Measurements from ENCODE around the gene PCSK4. TPM values are rescaled to one million over a fixed set of nuclear protein-coding genes. Genes with fewer than 3 reads are reported as not detected.

PCSK4 gene
- total RNA-seq, 1 experiment from 2014 or later = 9.1 TPM

- Mint-ChIP-seq H3K4me3 (no peak overlapping the region), H3K27me3 (ENCODE audit: low read depth) (no peaks in the 10 kb centered on the region; the same call in 1 of the 2 replicates), H3K27ac (no peak overlapping the region), H3K4me1 (peaks cover 0 to under 1% of the 10 kb centered on the region in 2 experiments; a peak in 2 of 4 replicates), H3K36me3 (ENCODE audit: insufficient read depth in 1 of 3, low read depth in 3 of 3) (peaks cover 17 to 54% (median 39%) of the 10 kb centered on the region in 3 experiments; a peak in 6 of 7 replicates), H3K9me3 (no peaks in the 10 kb centered on the region)
- no peak overlapping the region for H3K9ac ChIP-seq (ENCODE audit: extremely low read depth, insufficient read length, low read length)
- no peaks in the 10 kb centered on the region for H3K27me3 ChIP-seq (ENCODE audit: insufficient read depth, low read length)
- H3T11ph ChIP-seq (ENCODE audit: low read length) = no peak overlapping the region
- DNase-seq = no peak
- H3K4me2 ChIP-seq (ENCODE audit: insufficient read depth, insufficient read length, low read length) = no peak overlapping the region
- no peak overlapping the region for H2BK5ac ChIP-seq (ENCODE audit: insufficient read length, low read length)
- no peak overlapping the region for H4K91ac ChIP-seq (ENCODE audit: insufficient read length, low read depth, low read length)
- no CpG with 5 or more reads among the region's 17 CpGs for WGBS (ENCODE audit: extremely low coverage, insufficient read length, low lambda C conversion rate)
- H3K18ac ChIP-seq (ENCODE audit: insufficient read length, low read depth, low read length) = no peak overlapping the region
- no peak overlapping the region for H3K56ac ChIP-seq (ENCODE audit: insufficient read length, low read depth, low read length)
- no peaks in the 10 kb centered on the region for H3K4me1 ChIP-seq (ENCODE audit: insufficient read depth, low read length)
- no peak overlapping the region for H2AFZ ChIP-seq (ENCODE audit: low read length)
- no peaks in the 10 kb centered on the region for H4K20me1 ChIP-seq (ENCODE audit: control insufficient read depth, insufficient read depth, insufficient read length)
- H4K5ac ChIP-seq (ENCODE audit: insufficient read length, low read depth, low read length) = no peak overlapping the region
- H3K23me2 ChIP-seq (ENCODE audit: insufficient read length, low read depth, low read length, poor library complexity, severe bottlenecking) = peaks cover 1% of the 10 kb centered on the region
- peaks cover 5% of the 10 kb centered on the region; the same call in 1 of the 2 replicates for H3K79me2 ChIP-seq (ENCODE audit: insufficient read depth, low read length)
- no peak overlapping the region for H2AK5ac ChIP-seq (ENCODE audit: insufficient read length, low read length)
- H2BK120ac ChIP-seq (ENCODE audit: low read depth, low read length, poor library complexity, severe bottlenecking) = no peak overlapping the region
- no peaks in the 10 kb centered on the region for H3K9me3 ChIP-seq (ENCODE audit: control insufficient read depth, low read depth, low read length)
- no peak overlapping the region for H3K14ac ChIP-seq (ENCODE audit: insufficient read depth, low read length)
- no peak overlapping the region for H2BK20ac ChIP-seq (ENCODE audit: low read depth, low read length, poor library complexity, severe bottlenecking)
- H4K8ac ChIP-seq (replicated peaks; ENCODE audit: insufficient read length, low read depth, low read length) = no peak overlapping the region
- H3K4ac ChIP-seq (ENCODE audit: low read depth, low read length) = no peak overlapping the region
- H2BK15ac ChIP-seq (ENCODE audit: low read depth, low read length) = no peak overlapping the region
- H3K27ac ChIP-seq (ENCODE audit: insufficient read length, low read depth, low read length) = no peak overlapping the region
- H3K23ac ChIP-seq (ENCODE audit: insufficient read length, low read depth, low read length) = no peak overlapping the region
- no peak for TF ChIP-seq CTCF (conservative IDR thresholded peaks at IDR 0.05)
- no peaks in the 10 kb centered on the region for H3K79me1 ChIP-seq (ENCODE audit: insufficient read depth, low read depth, low read length, poor library complexity, severe bottlenecking)
- no peak overlapping the region for H2BK12ac ChIP-seq (ENCODE audit: insufficient read length, low read depth, low read length)
These were observed 56.1 kb downstream of the PCSK4 start for GRCh38 chr19:1434040-1434366.
